ENCODE data around the gene MORN2. TPM values are rescaled to one million over a fixed set of nuclear protein-coding genes. Genes with fewer than 3 reads are reported as not detected.

The MORN2 gene
- polyA plus RNA-seq, 2 of the 4 experiments (the other 2 are of a cell fraction), result 44.7 to 54.7 TPM

DNA sequence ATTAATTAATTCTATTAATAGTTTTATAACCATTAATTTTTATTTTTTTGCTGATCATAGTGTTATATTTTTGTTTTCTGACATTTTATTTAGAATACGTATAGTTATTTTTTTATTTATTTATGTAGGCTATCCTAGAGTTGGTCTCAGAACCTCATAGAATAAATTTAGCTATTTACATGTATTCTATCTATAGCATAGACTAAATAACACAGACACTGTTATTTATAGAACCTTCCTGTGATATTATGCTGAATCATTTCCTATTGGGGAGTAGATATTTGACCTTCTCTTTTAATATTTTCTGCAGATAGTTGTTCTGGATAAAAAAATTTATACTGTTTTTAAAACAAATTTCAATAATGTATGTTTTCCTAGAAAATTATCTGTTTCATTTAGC, 34.1 kb downstream of the MORN2 start:
- no peak overlapping the region for H3K27ac ChIP-seq
- FAIRE-seq (no peak), DNase-seq (ENCODE audit: low read depth in 1 of 2, low spot score in 1 of 2) (no peak), ATAC-seq (no peak)
- TF ChIP-seq HOXB5 (CRISPR knock-in tag; IDR thresholded peaks at IDR 0.05) (no peak), KDM1A (IDR thresholded peaks at IDR 0.05; ENCODE audit: low read depth) (no peak)
- no peaks in the 10 kb centered on the region for H3K9me3 ChIP-seq
- WGBS (ENCODE audit: missing lambda C conversion rate), result 90% methylated on average over 1 of the region's 1 CpG
- H3K4me1 ChIP-seq, result no peaks in the 10 kb centered on the region
- no peak overlapping the region for H3K4me3 ChIP-seq
- ChIA-PET CTCF (interaction anchor here (0.6 to 0.8 kb wide), 2 partner anchors 9 to 37 kb away, joined by 3 to 4 read pairs; no protein-coding TSS in a partner anchor), POLR2A (interaction anchor here (0.5 kb wide), 1 partner anchor 241 kb away, joined by 3 read pairs; no protein-coding TSS in a partner anchor)
- no peak overlapping the region for H3K4me2 ChIP-seq

- Histone ChIP-seq H3K4me2 (no peak overlapping the region), H3K9me3 (no peaks in the 10 kb centered on the region), H3K27ac (no peak overlapping the region), H3K4me1 (no peaks in the 10 kb centered on the region), H3K4me3 (no peak overlapping the region)
- TF ChIP-seq NPAS2 (CRISPR knock-in tag; IDR thresholded peaks at IDR 0.05; ENCODE audit: borderline replicate concordance) (no peak), ZC3H11A (IDR thresholded peaks at IDR 0.05) (no peak), NFE2L2 (conservative IDR thresholded peaks at IDR 0.05; ENCODE audit: low read length) (no peak), CBX2 (IDR thresholded peaks at IDR 0.05; ENCODE audit: borderline replicate concordance, low read depth) (no peak), KDM5A (IDR thresholded peaks at IDR 0.05) (no peak), SREBF2 (IDR thresholded peaks at IDR 0.05) (no peak), HDAC2 (IDR thresholded peaks at IDR 0.05) (no peak), GATA3 (IDR thresholded peaks at IDR 0.05; ENCODE audit: borderline replicate concordance) (no peak), MYC (IDR thresholded peaks at IDR 0.05; ENCODE audit: borderline replicate concordance, low read length) (no peak), HOXB5 (CRISPR knock-in tag; IDR thresholded peaks at IDR 0.05) (no peak), FOSB (CRISPR knock-in tag; IDR thresholded peaks at IDR 0.05) (no peak), CHD2 (IDR thresholded peaks at IDR 0.05; ENCODE audit: low read length, partially characterized antibody) (no peak), NR3C1 (IDR thresholded peaks at IDR 0.05) (no peak)
- 76% methylated on average over 1 of the region's 1 CpG for WGBS (ENCODE audit: missing lambda C conversion rate)
- no peak for FAIRE-seq
- DNase-seq (ENCODE audit: low read depth in 1 of 2, low spot score in 1 of 2), result no peak
- ATAC-seq, result no peak
- ChIA-PET POLR2A (no interaction called here), CTCF (no interaction called here)
Measured at GRCh38 chr2:38911191-38911590, 35.4 kb downstream of the MORN2 start.

GRCh38 chr2:38912619-38913018, 36.8 kb downstream of the MORN2 start:
- ChIA-PET CTCF (interaction anchor here (0.8 to 1.8 kb wide), 2 partner anchors 20 to 35 kb away, joined by 5 read pairs; no protein-coding TSS in a partner anchor), POLR2A (no interaction called here)
- Histone ChIP-seq H3K4me2 (no peak overlapping the region), H3K4me3 (no peak overlapping the region), H3K4me1 (no peaks in the 10 kb centered on the region), H3K27ac (no peak overlapping the region), H3K9me3 (no peaks in the 10 kb centered on the region)
- no peak for DNase-seq (ENCODE audit: low read depth in 1 of 2, low spot score in 1 of 2)
- no peak for ATAC-seq
- WGBS (ENCODE audit: missing lambda C conversion rate), result 62% methylated on average over 1 of the region's 1 CpG
- no peak for FAIRE-seq
- no peak for TF ChIP-seq ATOH8 (CRISPR knock-in tag; IDR thresholded peaks at IDR 0.05; ENCODE audit: low read depth)
- TF ChIP-seq HOXB13 (CRISPR knock-in tag; IDR thresholded peaks at IDR 0.05; ENCODE audit: low read depth), result no peak
- no peak for TF ChIP-seq TP53 (CRISPR knock-in tag; IDR thresholded peaks at IDR 0.05)
- TF ChIP-seq RNF2 (IDR thresholded peaks at IDR 0.05; ENCODE audit: borderline replicate concordance, low read depth), result no peak
- TF ChIP-seq ZSCAN20 (CRISPR knock-in tag; IDR thresholded peaks at IDR 0.05), result no peak
- TF ChIP-seq ELK1 (IDR thresholded peaks at IDR 0.05; ENCODE audit: low read depth, low read length), result no peak

- WGBS (ENCODE audit: missing lambda C conversion rate), result 71% methylated on average over 4 of the region's 4 CpGs
- Histone ChIP-seq H3K27ac (no peak overlapping the region), H3K4me1 (no peaks in the 10 kb centered on the region), H3K4me3 (no peak overlapping the region), H3K9me3 (no peaks in the 10 kb centered on the region), H3K4me2 (no peak overlapping the region)
- FAIRE-seq, result no peak
- ChIA-PET CTCF (interaction anchor here (1.0 kb wide), 1 partner anchor 43 kb away, joined by 3 read pairs; no protein-coding TSS in a partner anchor), POLR2A (no interaction called here)
- no peak for DNase-seq (ENCODE audit: low read depth in 1 of 2, low spot score in 1 of 2)
- no peak for ATAC-seq
- no peak for TF ChIP-seq HOXB5 (CRISPR knock-in tag; IDR thresholded peaks at IDR 0.05)
- TF ChIP-seq, protein P1, sequence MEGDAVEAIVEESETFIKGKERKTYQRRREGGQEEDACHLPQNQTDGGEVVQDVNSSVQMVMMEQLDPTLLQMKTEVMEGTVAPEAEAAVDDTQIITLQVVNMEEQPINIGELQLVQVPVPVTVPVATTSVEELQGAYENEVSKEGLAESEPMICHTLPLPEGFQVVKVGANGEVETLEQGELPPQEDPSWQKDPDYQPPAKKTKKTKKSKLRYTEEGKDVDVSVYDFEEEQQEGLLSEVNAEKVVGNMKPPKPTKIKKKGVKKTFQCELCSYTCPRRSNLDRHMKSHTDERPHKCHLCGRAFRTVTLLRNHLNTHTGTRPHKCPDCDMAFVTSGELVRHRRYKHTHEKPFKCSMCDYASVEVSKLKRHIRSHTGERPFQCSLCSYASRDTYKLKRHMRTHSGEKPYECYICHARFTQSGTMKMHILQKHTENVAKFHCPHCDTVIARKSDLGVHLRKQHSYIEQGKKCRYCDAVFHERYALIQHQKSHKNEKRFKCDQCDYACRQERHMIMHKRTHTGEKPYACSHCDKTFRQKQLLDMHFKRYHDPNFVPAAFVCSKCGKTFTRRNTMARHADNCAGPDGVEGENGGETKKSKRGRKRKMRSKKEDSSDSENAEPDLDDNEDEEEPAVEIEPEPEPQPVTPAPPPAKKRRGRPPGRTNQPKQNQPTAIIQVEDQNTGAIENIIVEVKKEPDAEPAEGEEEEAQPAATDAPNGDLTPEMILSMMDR (IDR thresholded peaks at IDR 0.05), result no peak
- no peak for TF ChIP-seq ZFP36 (IDR thresholded peaks at IDR 0.05; ENCODE audit: borderline replicate concordance, partially characterized antibody)
- TF ChIP-seq SMC3 (IDR thresholded peaks at IDR 0.05), result no peak
- no peak for TF ChIP-seq MAZ (IDR thresholded peaks at IDR 0.05; ENCODE audit: borderline replicate concordance, low read depth, low read length)
- TF ChIP-seq CHD4 (IDR thresholded peaks at IDR 0.05; ENCODE audit: borderline replicate concordance), result no peak
- no peak for TF ChIP-seq ESRRA (IDR thresholded peaks at IDR 0.05; ENCODE audit: borderline replicate concordance, low read length)
- TF ChIP-seq MAFK (IDR thresholded peaks at IDR 0.05; ENCODE audit: partially characterized antibody), result no peak
- no peak for TF ChIP-seq POLR2A (IDR thresholded peaks at IDR 0.05; ENCODE audit: low read length)
- no peak for TF ChIP-seq HDAC2 (IDR thresholded peaks at IDR 0.05)
- TF ChIP-seq RFX5 (IDR thresholded peaks at IDR 0.05), result no peak
- no peak for TF ChIP-seq BCL3 (IDR thresholded peaks at IDR 0.05)
Measured at GRCh38 chr2:38922389-38922788, 46.6 kb downstream of the MORN2 start.
